Measurements from ENCODE around the gene SOCS4.

SOCS4 gene

DNA sequence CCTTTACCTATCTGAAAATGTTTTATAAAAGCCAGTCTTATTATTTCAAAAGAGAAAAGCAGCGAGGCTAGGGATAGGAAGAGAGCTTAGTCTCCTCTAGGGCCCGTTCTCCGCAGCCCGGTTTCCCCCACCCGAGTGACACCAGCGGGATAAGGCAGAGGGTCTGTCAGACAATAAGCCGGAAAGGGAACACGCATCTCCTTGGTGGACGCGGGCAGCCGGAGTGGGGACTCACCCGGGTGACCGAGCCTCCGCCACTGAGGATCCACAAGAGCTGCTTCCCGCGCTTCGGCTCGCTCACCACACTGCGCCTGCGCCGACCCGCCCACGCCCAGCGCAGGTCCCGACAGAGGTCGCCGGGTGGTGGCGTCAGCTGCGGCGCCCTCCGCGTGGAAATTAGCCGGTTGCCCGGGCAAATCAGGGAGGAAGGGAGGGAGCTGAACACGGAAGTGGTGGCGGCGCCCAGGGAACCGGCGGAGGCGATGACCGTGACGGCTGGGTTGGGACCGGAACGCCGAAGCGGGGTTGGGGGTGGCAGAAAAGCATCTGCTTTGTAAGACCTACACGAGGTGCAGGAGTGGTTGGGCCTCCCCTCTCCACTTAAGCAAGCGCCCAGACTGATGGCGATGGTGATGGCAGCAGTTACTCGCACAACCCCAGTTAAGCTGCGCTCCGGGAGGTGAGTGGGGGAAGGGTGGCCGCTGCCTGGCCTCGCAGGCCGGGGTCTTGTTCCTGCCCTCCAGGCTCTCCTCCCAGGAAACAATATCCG lies at the start of gene SOCS4, which contains the start of gene WDHD1:
TSS of gene SOCS4 (plus strand) at position 444 of the 769 bp plus-strand sequence. CDS start 15,806 bp downstream, outside the sequence.
TSS of gene WDHD1 (minus strand) at position 307 of the 769 bp plus-strand sequence. CDS start 312 bp downstream, outside the sequence.
- Mint-ChIP-seq H3K9me3 (no peaks in the 10 kb centered on the region), H3K27ac (peak within 1 kb of the TSS; percentile 78 to 97 (median 80)), H3K4me1 (peaks cover 50% of the 10 kb centered on the region), H3K36me3 (ENCODE audit: low read depth) (no peaks in the 10 kb centered on the region), H3K27me3 (ENCODE audit: low read depth) (no peaks in the 10 kb centered on the region), H3K4me3 (peak within 1 kb of the TSS; percentile 94 to 97 (median 94))
- no peak for TF ChIP-seq CTCF (IDR thresholded peaks at IDR 0.05; ENCODE audit: unreplicated experiment in 3 of 3)

- Mint-ChIP-seq H3K27me3 (ENCODE audit: low read depth) (no peaks in the 10 kb centered on the region), H3K27ac (no peak overlapping the region), H3K9me3 (no peaks in the 10 kb centered on the region), H3K4me3 (no peak overlapping the region), H3K36me3 (ENCODE audit: low read depth) (peaks cover 16% of the 10 kb centered on the region), H3K4me1 (no peaks in the 10 kb centered on the region)
- no peak for TF ChIP-seq CTCF (IDR thresholded peaks at IDR 0.05; ENCODE audit: unreplicated experiment in 3 of 3)
These were observed 48.0 kb upstream of the SOCS4 start for GRCh38 chr14:54979039-54979438.

DNA sequence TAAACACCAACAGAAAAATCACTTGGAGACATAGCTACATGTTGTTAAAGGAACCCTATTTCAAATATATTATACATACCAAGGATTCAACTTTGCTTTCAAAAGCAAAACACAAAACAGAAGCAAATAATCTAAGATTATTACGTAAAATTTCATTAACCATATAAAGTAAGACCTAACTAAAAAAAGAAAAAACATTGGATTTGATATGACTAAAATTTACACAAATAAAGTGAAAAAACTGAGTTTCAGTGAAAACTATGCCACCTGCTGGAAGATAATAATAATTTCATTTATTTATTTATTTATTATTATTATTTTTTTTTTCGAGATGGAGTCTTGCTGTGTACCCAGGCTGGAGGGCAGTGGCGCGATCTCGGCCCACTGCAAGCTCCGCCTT lies 45.3 kb upstream of the SOCS4 start:
- Mint-ChIP-seq H3K27ac (no peak overlapping the region), H3K36me3 (ENCODE audit: low read depth) (peaks cover 27% of the 10 kb centered on the region), H3K27me3 (ENCODE audit: low read depth) (no peaks in the 10 kb centered on the region), H3K4me3 (no peak overlapping the region), H3K4me1 (no peaks in the 10 kb centered on the region), H3K9me3 (no peaks in the 10 kb centered on the region)
- TF ChIP-seq CTCF (IDR thresholded peaks at IDR 0.05; ENCODE audit: unreplicated experiment in 3 of 3): peak; percentile 32 to 52 (median 41)

- H3K27ac Mint-ChIP-seq: no peak overlapping the region
- TF ChIP-seq CTCF (IDR thresholded peaks at IDR 0.05; ENCODE audit: unreplicated experiment in 3 of 3): no peak
- H3K9me3 Mint-ChIP-seq: no peaks in the 10 kb centered on the region
- no peak overlapping the region for H3K4me3 Mint-ChIP-seq
- H3K27me3 Mint-ChIP-seq (ENCODE audit: low read depth): no peaks in the 10 kb centered on the region
- peaks cover 37% of the 10 kb centered on the region for H3K36me3 Mint-ChIP-seq (ENCODE audit: low read depth)
- H3K4me1 Mint-ChIP-seq: no peaks in the 10 kb centered on the region
These were observed 41.9 kb upstream of the SOCS4 start for GRCh38 chr14:54985156-54985555.

GRCh38 chr14:55000381-55000780 lies 26.7 kb upstream of the SOCS4 start:
- no peak overlapping the region for H3K27ac Mint-ChIP-seq
- no peaks in the 10 kb centered on the region for H3K27me3 Mint-ChIP-seq (ENCODE audit: low read depth)
- no peak overlapping the region for H3K4me3 Mint-ChIP-seq
- TF ChIP-seq CTCF (IDR thresholded peaks at IDR 0.05; ENCODE audit: unreplicated experiment in 3 of 3): no peak
- H3K9me3 Mint-ChIP-seq: no peaks in the 10 kb centered on the region
- peaks cover 40% of the 10 kb centered on the region for H3K36me3 Mint-ChIP-seq (ENCODE audit: low read depth)
- no peaks in the 10 kb centered on the region for H3K4me1 Mint-ChIP-seq

- H3K27ac Mint-ChIP-seq: no peak overlapping the region
- no peaks in the 10 kb centered on the region for H3K9me3 Mint-ChIP-seq
- H3K4me1 Mint-ChIP-seq: no peaks in the 10 kb centered on the region
- peaks cover 32% of the 10 kb centered on the region for H3K36me3 Mint-ChIP-seq (ENCODE audit: low read depth)
- no peaks in the 10 kb centered on the region for H3K27me3 Mint-ChIP-seq (ENCODE audit: low read depth)
- H3K4me3 Mint-ChIP-seq: no peak overlapping the region
- TF ChIP-seq CTCF (IDR thresholded peaks at IDR 0.05; ENCODE audit: unreplicated experiment in 3 of 3): no peak
These were observed 22.0 kb upstream of the SOCS4 start for GRCh38 chr14:55005071-55005470.

All from nephron (organoid).